Cardiac muscle cell (in vitro differentiated cells and primary cell): Measurements from ENCODE around the gene REC8. TPM values are rescaled to one million over a fixed set of nuclear protein-coding genes. Genes with fewer than 3 reads are reported as not detected.

Experiments used
- DNase-seq, 2 donors: peaks; one replicate each; pipeline versions ENCODE4 v3.0.0 to v3.0.0-alpha.2; 2010 to 2017; ENCODE audit warnings: low read depth in 1 of 2, low spot score in 1 of 2
- H3K27ac ChIP-seq: fragments of 200-600 bp; sonication (generic); 2 replicates; pipeline ENCODE4 v1.5.1; 2016
- H3K27me3 ChIP-seq: fragments of 200-600 bp; sonication (generic); 2 replicates; pipeline ENCODE4 v1.6.0; 2016; ENCODE audit warnings: control low read depth
- H3K36me3 ChIP-seq: fragments of 200-600 bp; sonication (generic); 2 replicates; pipeline ENCODE4 v1.5.1; 2016; ENCODE audit warnings: control low read depth
- H3K4me1 ChIP-seq: fragments of 200-600 bp; sonication (generic); 2 replicates; pipeline ENCODE4 v1.8.1; 2017; ENCODE audit warnings: low read depth, mild to moderate bottlenecking, mixed run types
- H3K4me3 ChIP-seq: fragments of 200-600 bp; sonication (generic); 2 replicates; pipeline ENCODE4 v1.5.1; 2016; ENCODE audit warnings: mild to moderate bottlenecking
- H3K9me3 ChIP-seq: fragments of 200-600 bp; sonication (generic); 2 replicates; pipeline ENCODE4 v1.5.1; 2017; ENCODE audit warnings: low read depth, mild to moderate bottlenecking, control low read depth
- polyA plus RNA-seq: library from polyadenylated mRNA; unstranded; fragments of >200 nt; fragmentation: Nextera tagmentation; extraction: Ambion mirVana; gene quantifications from 2 replicates; pipeline ENCODE4 v1.2.1, GENCODE V29; 2016
- total RNA-seq: library from RNA; depleted of rRNA; stranded (reverse); fragments of >200 nt; gene quantifications from 2 replicates; pipeline ENCODE4 v1.2.3, GENCODE V29; 2016
- TF ChIP-seq, protein P1 (sequence below): IDR thresholded peaks from 2 replicates; pipeline ENCODE4 v1.5.1; 2012; ENCODE audit warnings: low read depth, mild to moderate bottlenecking, low read length

The REC8 gene
- total and polyA plus RNA-seq, 2 experiments from 2014 or later: 20.3 to 38.8 TPM

- Histone ChIP-seq H3K4me3 (no peak overlapping the region), H3K27me3 (no peaks in the 10 kb centered on the region), H3K36me3 (peaks cover 11% of the 10 kb centered on the region), H3K4me1 (no peaks in the 10 kb centered on the region), H3K9me3 (no peaks in the 10 kb centered on the region), H3K27ac (no peak overlapping the region)
- TF ChIP-seq, protein P1, sequence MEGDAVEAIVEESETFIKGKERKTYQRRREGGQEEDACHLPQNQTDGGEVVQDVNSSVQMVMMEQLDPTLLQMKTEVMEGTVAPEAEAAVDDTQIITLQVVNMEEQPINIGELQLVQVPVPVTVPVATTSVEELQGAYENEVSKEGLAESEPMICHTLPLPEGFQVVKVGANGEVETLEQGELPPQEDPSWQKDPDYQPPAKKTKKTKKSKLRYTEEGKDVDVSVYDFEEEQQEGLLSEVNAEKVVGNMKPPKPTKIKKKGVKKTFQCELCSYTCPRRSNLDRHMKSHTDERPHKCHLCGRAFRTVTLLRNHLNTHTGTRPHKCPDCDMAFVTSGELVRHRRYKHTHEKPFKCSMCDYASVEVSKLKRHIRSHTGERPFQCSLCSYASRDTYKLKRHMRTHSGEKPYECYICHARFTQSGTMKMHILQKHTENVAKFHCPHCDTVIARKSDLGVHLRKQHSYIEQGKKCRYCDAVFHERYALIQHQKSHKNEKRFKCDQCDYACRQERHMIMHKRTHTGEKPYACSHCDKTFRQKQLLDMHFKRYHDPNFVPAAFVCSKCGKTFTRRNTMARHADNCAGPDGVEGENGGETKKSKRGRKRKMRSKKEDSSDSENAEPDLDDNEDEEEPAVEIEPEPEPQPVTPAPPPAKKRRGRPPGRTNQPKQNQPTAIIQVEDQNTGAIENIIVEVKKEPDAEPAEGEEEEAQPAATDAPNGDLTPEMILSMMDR: no peak
- no peak for DNase-seq
Measured at GRCh38 chr14:24178399-24179178, 6.7 kb downstream of the REC8 start.

- no peaks in the 10 kb centered on the region for H3K4me1 ChIP-seq
- TF ChIP-seq, protein P1: no peak
- H3K4me3 ChIP-seq: no peak overlapping the region
- H3K36me3 ChIP-seq: peaks cover 11% of the 10 kb centered on the region
- H3K9me3 ChIP-seq: no peaks in the 10 kb centered on the region
- no peak overlapping the region for H3K27ac ChIP-seq
- H3K27me3 ChIP-seq: no peaks in the 10 kb centered on the region
- no peak for DNase-seq
Measured at GRCh38 chr14:24179294-24179960, 7.5 kb downstream of the REC8 start.

DNA sequence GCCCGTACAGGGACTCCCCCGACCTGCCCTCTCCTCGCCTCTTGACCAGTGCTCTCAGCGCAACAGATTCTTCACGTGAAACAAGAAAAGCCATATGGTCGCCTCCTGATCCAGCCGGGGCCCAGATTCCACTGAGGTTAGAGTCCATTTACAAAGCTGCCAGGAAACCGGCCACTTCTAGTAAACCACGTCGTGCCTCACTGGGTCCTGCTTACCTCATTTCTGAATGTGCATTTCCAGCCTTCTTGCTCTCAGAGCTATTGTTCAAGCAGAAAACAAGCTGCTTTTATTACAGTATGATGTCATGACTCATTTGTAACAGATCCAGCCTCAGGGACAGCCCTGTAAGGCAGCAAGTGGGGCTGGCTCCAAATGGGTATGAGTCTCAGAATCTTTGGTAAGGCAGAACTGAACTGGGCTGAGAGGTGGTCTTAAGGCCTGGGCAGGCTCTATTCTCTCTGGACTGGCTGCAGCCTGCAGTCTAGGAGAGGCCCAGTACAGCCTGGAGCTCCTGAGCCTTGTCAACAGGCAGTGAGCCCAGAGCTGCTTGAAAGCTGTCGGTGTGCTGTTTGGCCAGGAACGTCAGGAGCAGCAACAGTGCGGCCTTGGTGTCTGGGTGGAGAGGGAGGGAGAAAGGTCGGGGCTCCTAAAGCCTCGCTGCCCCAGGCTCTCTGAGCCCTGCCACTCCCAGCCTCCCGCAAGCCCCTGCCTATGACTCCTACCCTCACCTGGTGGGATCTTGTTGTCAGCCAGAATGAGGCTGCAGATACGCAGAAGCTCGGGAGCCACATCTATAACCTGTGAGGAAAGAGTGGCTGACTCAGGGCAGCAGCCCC lies 8.3 kb downstream of the REC8 start:
- Histone ChIP-seq H3K27me3 (no peaks in the 10 kb centered on the region), H3K36me3 (peaks cover 11% of the 10 kb centered on the region), H3K4me3 (no peak overlapping the region), H3K4me1 (no peaks in the 10 kb centered on the region), H3K9me3 (no peaks in the 10 kb centered on the region), H3K27ac (no peak overlapping the region)
- peak in 1 of 2 donors; percentile 56 for DNase-seq
- TF ChIP-seq, protein P1: no peak

DNA sequence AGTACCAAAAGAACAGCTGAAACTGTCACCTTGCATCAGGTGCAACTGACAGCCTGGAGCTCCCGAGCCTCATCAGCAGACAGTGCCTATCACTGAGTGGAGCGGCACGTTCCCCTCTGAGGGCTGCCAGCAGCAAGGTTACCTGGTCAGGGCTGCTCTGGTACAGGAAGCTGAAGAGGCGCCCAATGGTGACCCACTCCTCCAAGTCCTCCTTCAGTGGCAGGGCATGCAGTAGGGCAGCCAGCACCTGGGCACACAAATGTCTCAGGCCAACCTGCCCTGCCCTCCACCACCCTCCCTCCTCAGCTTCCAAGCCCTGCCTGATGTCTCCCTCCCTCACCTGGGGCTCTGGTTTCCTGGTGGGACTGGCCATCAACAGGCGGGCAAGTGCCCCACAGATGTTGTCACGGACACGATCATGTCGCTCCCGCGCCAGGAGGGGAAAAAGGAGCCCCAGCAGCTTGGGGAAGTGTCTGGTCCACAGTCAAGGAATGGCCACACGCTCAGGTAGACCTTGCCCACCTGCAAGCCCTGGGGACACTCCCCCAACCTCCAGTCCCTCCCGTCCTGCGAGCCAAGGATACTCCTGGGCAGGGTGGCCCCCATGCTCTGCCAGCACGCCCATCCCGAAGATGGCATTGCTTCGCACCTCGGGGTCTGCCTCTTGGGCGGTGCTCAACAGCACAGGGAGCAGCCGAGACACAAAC lies 9.6 kb downstream of the REC8 start:
- H3K4me1 ChIP-seq: no peaks in the 10 kb centered on the region
- peaks cover 21% of the 10 kb centered on the region for H3K36me3 ChIP-seq
- no peak overlapping the region for H3K4me3 ChIP-seq
- DNase-seq: no peak
- no peaks in the 10 kb centered on the region for H3K9me3 ChIP-seq
- TF ChIP-seq, protein P1: no peak
- no peaks in the 10 kb centered on the region for H3K27me3 ChIP-seq
- H3K27ac ChIP-seq: no peak overlapping the region

DNA sequence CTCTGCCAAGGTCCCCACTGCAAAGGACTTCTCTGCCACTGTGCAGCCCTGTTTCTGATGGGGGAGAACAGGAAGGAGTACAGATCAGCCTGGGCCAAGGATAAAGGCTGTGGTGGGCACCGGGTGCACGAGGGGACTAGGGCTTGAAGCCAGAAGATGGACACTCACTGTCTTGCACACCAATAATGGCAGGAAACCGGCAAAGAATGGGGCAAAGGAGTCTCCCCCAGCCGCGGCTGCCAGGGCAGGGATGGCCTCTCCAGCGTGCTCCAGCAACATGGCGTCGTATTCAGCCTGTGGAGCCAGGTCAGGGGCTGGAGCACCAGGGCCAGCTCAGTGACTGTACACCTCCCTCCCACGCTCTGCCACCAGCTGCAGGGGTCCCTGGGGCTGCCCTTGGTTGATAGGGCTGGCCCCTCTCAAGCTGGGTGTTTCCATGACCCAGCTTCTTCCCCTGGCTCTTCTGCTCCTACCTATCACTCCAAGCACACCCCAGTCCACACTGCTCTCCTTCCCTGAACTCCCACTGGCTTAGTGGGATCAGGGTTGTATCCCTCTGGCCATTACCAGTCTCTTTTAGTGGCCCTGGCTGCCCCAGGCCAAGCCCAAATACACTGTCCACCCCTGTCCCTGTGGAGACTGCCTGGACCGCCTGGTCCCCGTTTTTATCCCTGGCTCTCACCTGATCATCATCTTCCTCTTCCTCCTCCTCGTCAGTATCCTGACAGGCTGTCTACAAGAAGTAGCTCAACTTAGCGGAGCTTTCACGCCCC lies 10.4 kb downstream of the REC8 start:
- Histone ChIP-seq H3K36me3 (peaks cover 21% of the 10 kb centered on the region), H3K4me3 (no peak overlapping the region), H3K27me3 (no peaks in the 10 kb centered on the region), H3K9me3 (no peaks in the 10 kb centered on the region), H3K27ac (no peak overlapping the region), H3K4me1 (no peaks in the 10 kb centered on the region)
- TF ChIP-seq, protein P1: no peak
- no peak for DNase-seq
